HG03575 (cell line): ENCODE data around the gene FBXW7.

Source experiments
- ATAC-seq: cut with Tn5 transposase; IDR thresholded peaks from one replicate; pipeline ENCODE4 v1.9.1; 2021; ENCODE audit not compliant: unreplicated experiment, insufficient number of reproducible peaks, low FRiP score; ENCODE audit errors: extremely low read depth

The FBXW7 gene

DNA sequence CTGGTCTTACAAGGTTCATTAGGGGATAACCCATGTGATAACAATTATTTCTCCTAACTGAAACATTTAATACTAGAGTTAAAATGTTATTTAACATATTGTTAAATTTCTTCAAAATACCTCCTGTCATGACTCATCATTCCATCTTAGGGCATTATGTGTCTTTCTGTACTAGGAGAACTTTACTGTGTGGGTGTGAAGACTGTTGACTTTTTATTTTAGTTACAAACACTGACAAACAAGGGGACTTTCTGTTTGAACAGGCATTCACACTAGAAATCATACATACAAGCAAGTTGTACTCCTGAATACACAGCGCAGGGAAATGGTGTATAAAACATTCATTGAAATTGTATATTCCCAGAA is 175.9 kb downstream of the FBXW7 start:
- no peak for ATAC-seq

DNA sequence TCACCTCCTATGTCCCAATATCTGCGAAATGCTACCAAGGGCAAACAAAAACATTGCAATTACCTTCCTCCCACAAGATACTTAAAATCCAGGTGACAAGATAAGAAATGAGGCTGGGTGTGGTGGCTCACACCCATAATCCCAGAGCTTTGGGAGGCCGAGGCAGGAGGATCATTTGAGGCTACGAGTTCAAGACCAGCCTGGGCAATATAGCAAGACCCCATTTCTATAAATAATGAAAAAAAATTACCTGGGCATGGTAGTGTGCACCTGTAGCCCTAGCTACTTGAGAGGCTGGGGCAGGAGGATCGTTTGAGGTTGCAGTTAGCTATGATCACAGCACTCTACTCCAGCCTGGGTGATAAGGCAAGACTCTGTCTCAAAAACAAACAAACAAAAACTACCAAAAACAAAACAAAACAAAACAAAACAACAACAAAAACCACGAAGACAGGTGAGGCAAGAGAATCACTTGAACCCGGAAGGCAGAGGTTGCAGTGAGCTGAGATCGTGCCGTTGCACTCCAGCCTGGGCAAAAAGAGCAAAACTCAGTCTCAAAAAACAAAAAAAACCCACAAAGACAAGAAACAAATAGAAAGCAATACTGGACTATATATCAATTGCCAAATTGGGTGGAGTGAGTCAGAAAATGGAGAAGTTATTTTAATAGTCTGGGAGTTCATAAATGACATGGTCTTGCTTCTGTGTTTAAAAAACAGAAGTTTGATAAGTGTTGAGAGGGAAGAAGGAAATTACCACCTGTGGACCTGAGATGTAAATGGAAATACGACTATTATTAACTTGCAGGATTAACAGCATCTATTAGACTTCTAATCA is 176.5 kb downstream of the FBXW7 start:
- ATAC-seq = no peak

GRCh38 chr4:152357206-152357605 is 178.7 kb downstream of the FBXW7 start:
- no peak for ATAC-seq

GRCh38 chr4:152356428-152357034 is 179.4 kb downstream of the FBXW7 start:
- no peak for ATAC-seq

DNA sequence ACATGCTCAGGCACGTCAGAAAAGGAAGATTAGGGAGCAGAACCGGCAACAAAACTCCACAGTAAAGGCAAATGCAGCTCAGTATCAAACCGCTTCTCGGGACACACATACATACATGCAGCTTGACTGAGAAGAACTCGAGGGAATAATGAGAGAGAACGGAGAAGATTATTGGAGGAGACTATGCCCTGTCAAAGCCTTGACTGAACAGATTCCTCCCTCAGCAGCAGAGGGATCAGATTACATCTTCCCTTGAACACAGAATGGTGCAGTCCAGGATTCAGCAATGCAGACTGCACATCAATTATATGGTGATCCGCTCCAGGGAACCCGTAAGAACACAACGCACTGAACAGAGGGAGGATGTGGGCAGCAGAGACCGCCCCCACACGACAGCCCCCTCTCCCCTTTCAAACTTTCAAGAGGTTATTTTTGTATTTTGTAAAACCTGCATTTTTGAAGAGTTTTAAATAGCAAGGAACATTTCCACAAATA is 183.2 kb downstream of the FBXW7 start:
- peak; percentile 52 for ATAC-seq

DNA sequence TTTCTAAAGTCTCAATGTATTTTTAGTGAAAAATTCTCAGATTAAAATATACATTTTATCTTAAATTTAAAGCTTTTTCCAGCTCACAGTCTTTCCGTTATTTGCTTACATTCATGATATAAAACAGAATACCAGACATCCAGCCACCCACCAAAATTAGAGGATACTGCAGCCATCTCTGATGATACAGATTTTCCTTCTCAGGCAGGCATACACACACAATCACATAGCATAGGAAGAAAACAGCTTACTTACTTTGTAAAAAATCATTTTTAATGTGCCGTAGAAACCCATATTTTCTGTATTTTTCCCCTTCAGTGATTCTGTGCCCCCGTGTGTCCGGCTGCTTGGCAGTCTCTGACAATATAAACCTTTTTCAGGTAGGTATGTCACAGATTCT is 183.7 kb downstream of the FBXW7 start:
- ATAC-seq = no peak

DNA sequence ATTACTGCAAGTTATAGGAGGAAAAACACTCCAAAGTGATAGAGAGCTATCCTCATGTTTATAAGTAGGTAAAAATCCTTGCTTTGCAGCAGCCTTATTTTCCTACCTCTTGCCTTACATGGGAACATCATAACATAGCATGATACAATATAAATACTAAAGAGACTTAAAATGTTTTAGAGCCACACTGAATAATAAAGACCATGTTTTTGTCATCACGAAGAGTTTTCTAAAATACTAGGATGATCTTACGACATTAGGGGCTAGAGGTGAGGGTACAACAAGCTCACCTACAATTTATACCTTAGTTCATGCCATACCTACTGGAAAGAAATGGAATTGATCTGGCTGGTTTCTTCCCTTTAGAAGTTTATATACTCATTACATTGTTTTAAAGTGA is 184.8 kb downstream of the FBXW7 start:
- no peak for ATAC-seq

GRCh38 chr4:152348670-152349069 is 187.2 kb downstream of the FBXW7 start:
- no peak for ATAC-seq

GRCh38 chr4:152346979-152347378 is 188.9 kb downstream of the FBXW7 start:
- ATAC-seq = no peak

DNA sequence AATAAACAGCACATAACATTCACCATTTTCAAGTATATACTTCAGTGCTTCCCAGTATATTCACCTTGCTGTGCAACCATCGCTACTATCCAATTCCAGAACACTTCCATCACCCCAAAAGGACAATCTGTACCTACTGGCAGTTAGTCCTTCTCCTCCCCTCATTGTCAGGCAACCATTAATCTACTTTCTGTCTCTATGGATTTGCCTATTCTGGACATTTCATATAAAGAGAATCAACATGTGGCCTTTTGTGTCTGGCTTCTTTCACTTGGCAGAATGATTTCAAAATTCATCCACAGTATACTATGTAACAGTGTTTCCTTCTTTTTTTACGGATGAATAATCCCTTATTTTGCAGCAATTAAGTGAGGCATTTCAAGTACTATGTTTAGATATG is 189.4 kb downstream of the FBXW7 start:
- ATAC-seq = no peak

DNA sequence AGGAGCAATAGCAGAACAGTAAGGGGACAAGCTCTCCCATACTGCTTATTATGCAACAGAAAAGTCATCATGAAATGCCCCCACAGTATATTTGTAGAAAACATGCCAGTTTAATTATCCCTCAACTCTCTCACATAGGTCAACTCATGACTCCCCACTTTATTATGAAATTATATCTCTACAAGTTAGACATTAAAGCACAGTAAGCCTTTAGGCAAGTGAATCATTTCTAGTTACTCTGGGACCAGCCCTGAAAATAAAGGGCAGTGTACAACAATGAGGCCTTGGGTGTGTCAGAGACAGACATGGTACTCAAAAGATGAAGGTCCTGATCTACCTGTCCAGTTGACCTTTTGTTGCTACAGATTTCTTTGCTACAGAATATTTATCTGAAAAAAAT is 191.9 kb downstream of the FBXW7 start:
- ATAC-seq = no peak

DNA sequence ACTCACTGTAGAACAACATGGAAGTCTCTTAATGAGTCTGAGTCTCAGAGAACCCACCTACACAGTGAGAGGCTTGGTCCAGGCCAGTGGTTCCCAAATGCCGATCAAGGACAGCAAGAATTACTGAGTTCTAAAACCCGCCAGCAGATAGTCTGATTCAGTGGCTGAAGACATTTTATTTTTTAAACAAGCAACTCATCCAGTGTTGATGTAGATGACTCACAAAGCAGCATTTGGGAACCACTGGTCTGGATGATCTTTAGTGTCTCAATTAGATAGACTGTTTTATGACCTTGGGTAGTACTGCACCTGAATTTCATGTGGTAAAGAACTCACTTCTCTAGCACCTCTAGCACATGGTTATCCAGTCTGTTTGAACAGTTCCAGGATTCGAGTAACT is 193.6 kb downstream of the FBXW7 start:
- no peak for ATAC-seq

GRCh38 chr4:152340818-152341217 is 195.1 kb downstream of the FBXW7 start:
- ATAC-seq = no peak

DNA sequence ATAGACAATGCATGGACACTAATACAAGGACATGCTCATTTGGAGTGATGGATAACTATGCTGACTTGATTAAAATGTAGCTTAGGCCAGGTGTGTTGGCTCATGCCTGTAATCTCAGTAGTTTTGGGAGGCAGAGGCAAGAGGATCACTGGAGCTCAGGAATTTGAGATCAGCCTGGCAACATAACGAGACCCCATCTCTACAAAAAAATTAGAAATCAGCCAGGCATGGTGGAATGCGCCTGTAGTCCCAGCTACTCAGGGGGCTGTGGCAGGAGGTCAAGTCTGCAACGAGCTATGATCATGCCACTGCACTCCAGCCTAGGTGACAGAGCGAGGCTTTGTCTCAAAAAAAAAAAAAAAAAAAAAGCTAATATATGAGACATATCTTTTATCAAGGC is 196.3 kb downstream of the FBXW7 start:
- no peak for ATAC-seq

DNA sequence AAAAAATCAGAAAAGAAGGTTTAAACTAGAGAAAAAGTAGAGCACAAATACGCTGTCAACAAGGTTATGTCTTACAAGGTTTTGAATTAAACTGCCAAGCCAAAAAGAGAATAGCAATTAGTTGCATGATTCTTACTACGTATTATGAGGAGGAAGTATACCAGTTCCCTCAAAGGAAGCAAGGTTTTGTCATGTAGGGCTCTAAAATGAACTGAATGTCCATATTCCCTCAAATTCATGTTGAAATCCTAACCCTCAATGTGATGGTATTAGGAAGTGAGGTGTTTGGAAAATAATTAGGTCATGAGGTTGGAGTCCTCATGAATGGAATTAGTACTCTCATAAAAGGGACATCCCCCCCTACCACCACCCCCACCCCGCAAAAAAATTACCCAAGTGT is 201.0 kb downstream of the FBXW7 start:
- no peak for ATAC-seq

GRCh38 chr4:152331042-152331441 is 204.8 kb downstream of the FBXW7 start:
- ATAC-seq = no peak

DNA sequence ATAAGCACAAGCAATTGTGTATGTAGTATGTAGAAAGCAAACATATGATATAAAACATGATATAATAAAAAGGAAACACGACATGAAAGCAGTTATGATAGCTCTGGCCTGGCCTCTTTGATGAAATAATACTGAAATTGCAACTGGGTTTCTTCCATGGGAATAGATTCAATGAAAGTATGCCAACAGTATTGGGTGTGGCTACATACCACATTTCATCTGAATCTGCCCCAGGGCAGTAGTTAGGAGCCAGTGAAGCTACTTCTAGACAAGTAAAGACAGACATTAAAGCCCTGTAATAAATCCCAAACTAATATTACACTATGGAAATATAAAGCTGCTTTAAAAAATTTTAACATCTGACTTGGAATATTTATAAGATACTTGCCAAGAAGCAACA is 207.3 kb downstream of the FBXW7 start:
- ATAC-seq = no peak

- ATAC-seq = no peak
Measured at GRCh38 chr4:152327606-152328453, 208.1 kb downstream of the FBXW7 start.

- ATAC-seq = no peak
Measured at GRCh38 chr4:152325831-152326230, 210.1 kb downstream of the FBXW7 start.

- no peak for ATAC-seq
Measured at GRCh38 chr4:152323221-152323620, 212.7 kb downstream of the FBXW7 start.
